Measurements from ENCODE around the gene THRB.

Gene THRB

DNA sequence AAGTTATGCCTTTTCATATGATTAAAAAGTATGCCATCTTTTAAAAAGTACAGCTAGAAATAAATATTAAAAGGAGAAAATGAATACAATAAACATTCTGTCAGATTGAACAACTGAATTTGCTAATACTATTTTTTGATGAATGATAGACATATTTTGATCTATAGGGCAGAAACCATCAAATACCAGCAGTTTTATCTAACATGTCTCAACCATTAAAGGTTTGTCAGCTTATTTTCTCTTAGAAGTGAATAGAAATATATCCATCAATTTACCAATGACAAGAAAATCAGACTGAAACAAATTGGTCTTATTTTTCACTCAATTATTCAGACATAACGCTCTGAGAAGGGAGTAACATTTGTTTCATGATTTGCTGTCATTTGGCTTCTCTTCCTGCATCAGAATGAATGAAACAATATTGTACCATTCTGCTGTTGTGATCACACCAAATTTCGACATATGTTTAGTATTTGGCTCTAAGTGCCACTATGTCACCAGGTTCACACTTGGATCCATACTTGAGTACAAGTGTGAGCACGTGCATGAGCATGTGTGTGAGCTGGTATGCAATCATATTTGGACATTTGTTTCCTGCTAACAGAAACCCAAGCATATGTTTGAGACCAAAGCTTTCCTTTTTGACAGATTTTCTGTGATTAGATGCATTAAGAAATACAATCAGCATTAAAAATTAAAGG lies 86.5 kb downstream of the THRB start:
- no peak for DNase-seq (ENCODE audit: extremely low spot score)
- CTCF ChIA-PET: interaction anchor here (1.2 kb wide), 1 partner anchor 24 kb away, joined by 3 read pairs; no protein-coding TSS in a partner anchor
- POLR2A ChIA-PET: no interaction called here
- TF ChIP-seq, protein P1, sequence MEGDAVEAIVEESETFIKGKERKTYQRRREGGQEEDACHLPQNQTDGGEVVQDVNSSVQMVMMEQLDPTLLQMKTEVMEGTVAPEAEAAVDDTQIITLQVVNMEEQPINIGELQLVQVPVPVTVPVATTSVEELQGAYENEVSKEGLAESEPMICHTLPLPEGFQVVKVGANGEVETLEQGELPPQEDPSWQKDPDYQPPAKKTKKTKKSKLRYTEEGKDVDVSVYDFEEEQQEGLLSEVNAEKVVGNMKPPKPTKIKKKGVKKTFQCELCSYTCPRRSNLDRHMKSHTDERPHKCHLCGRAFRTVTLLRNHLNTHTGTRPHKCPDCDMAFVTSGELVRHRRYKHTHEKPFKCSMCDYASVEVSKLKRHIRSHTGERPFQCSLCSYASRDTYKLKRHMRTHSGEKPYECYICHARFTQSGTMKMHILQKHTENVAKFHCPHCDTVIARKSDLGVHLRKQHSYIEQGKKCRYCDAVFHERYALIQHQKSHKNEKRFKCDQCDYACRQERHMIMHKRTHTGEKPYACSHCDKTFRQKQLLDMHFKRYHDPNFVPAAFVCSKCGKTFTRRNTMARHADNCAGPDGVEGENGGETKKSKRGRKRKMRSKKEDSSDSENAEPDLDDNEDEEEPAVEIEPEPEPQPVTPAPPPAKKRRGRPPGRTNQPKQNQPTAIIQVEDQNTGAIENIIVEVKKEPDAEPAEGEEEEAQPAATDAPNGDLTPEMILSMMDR (IDR thresholded peaks at IDR 0.05; ENCODE audit: control extremely low read depth, extremely low read depth, low read depth, missing control alignments): no peak

DNA sequence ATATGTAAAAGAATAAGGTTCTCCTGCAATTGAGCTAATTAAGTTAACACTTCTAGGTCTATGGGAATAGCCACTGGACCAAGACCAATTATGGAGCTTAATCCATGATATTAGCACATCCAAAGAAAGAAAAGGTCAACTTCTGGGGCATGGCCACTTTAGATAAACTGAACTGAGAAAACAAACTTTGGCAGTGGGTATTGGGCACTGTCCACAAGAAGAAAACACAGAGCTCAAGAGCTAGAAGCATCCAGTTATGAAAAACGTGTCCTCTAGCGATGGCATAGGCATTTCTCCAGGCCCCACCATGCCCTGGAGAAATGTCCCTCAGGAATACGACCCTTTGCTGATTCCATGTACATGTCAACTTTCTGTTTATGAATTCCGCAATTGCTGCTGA lies 87.8 kb downstream of the THRB start:
- no peak for DNase-seq (ENCODE audit: extremely low spot score)
- POLR2A ChIA-PET: no interaction called here
- CTCF ChIA-PET: interaction anchor here (1.2 kb wide), 1 partner anchor 25 kb away, joined by 3 read pairs; no protein-coding TSS in a partner anchor
- TF ChIP-seq, protein P1 (IDR thresholded peaks at IDR 0.05; ENCODE audit: control extremely low read depth, extremely low read depth, low read depth, missing control alignments): no peak

DNA sequence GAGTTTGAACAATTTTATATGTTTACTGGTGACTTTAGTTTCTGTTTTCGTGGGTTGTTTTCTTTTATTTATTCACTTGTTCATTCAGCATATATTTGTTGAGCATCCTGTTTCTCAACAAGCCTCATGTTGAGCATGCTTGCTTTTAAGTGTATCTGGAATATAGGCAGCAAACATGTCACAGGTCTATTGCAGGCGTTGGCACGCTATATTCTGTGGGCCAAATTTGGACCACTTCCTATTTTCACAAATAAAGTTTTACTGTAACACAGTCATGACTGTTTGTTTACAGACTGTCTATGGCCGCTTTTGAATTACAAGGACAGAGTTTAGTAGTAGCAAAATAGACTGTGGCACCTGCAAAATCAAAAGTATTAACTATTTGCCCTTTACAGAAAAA lies 89.6 kb downstream of the THRB start:
- ChIA-PET CTCF (no interaction called here), POLR2A (no interaction called here)
- DNase-seq (ENCODE audit: extremely low spot score): no peak
- TF ChIP-seq, protein P1 (IDR thresholded peaks at IDR 0.05; ENCODE audit: control extremely low read depth, extremely low read depth, low read depth, missing control alignments): no peak

DNA sequence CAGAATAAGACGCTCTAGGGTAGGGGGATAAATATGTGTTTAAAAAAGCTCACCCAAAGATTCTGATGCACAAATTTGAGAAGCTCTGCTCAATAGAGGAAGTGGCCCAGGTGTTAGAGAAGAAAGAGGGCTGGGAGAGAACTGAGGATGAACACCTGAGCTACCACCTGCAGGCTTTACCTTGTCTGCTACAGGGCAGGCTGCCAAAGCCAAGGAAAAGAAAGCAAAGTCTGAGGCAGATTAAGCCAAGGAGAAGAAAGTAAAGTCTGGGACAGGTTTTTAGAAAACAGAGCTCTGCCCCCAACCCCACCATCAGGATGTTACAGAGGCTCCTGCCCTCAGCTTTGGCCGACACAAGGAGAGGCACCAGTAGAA lies 92.9 kb downstream of the THRB start:
- ChIA-PET POLR2A (no interaction called here), CTCF (interaction anchor here (2.0 kb wide), 1 partner anchor 17 kb away, joined by 4 read pairs; no protein-coding TSS in a partner anchor)
- no peak for DNase-seq (ENCODE audit: extremely low spot score)
- TF ChIP-seq, protein P1 (IDR thresholded peaks at IDR 0.05; ENCODE audit: control extremely low read depth, extremely low read depth, low read depth, missing control alignments): no peak

DNA sequence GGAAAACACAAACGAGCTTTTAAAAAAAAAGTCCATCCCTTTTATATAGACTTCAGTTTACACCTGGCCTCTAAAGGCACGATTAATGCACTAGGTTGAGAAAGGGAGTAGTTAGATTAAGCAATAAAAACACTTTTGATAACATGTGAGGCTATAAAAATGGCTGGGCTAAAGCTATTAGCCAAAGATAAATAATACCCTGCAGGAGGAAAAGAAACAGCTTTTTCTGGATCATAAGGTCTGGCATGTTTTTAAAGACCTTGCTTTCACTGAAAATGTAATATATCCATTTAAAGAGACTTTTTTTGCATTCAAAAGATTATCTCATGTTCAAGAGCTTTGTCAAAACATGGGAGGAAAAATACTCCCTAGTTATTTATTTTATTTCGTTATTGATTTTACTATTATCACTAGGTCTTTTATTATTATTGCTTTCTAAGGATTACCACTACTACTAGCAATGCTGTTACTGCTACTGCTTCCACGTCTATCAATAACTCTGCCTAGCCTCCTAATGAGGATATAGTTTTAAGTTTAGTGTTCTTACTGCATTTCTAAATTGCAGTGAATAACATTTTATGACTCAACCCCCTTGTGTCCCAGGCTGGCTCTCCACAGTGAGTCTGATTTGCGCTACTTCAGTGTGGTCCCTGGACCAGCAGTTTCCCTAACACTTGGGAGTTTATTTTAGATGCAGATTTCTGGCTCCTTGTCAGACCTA lies 93.4 kb downstream of the THRB start:
- TF ChIP-seq, protein P1 (IDR thresholded peaks at IDR 0.05; ENCODE audit: control extremely low read depth, extremely low read depth, low read depth, missing control alignments): no peak
- no peak for DNase-seq (ENCODE audit: extremely low spot score)
- CTCF ChIA-PET: interaction anchor here (2.0 kb wide), 1 partner anchor 18 kb away, joined by 4 read pairs; no protein-coding TSS in a partner anchor
- POLR2A ChIA-PET: no interaction called here

DNA sequence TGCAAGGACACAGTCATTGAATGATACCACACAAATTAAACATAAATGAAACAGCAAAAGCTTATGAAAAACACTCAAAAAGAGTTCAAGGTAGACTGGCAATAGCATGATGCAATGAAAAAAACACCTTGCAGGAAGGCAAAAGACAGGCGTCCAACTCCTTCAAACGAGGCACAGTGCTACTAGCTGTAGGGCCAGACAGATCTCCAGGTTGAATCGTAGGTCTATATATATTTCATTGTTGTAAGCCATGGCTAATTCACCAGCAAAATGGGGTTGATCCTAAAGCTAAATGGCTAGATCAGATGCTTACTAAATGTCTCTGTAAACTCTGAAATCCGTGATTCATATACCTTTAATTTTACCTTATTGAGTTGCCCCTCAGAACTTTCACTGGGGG lies 94.2 kb downstream of the THRB start:
- TF ChIP-seq, protein P1 (IDR thresholded peaks at IDR 0.05; ENCODE audit: control extremely low read depth, extremely low read depth, low read depth, missing control alignments): no peak
- DNase-seq (ENCODE audit: extremely low spot score): no peak
- POLR2A ChIA-PET: no interaction called here
- CTCF ChIA-PET: interaction anchor here (1.8 to 2.0 kb wide), 2 partner anchors 12 to 18 kb away, joined by 4 read pairs; no protein-coding TSS in a partner anchor
